ENCODE data around the gene ZDHHC6.
"Not testable (repeated sequence)": the region's sequence is repeated elsewhere in the genome, so short reads cannot be mapped to it uniquely, and the experiment has no call there.

ZDHHC6 gene, protein sequence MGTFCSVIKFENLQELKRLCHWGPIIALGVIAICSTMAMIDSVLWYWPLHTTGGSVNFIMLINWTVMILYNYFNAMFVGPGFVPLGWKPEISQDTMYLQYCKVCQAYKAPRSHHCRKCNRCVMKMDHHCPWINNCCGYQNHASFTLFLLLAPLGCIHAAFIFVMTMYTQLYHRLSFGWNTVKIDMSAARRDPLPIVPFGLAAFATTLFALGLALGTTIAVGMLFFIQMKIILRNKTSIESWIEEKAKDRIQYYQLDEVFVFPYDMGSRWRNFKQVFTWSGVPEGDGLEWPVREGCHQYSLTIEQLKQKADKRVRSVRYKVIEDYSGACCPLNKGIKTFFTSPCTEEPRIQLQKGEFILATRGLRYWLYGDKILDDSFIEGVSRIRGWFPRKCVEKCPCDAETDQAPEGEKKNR

DNA sequence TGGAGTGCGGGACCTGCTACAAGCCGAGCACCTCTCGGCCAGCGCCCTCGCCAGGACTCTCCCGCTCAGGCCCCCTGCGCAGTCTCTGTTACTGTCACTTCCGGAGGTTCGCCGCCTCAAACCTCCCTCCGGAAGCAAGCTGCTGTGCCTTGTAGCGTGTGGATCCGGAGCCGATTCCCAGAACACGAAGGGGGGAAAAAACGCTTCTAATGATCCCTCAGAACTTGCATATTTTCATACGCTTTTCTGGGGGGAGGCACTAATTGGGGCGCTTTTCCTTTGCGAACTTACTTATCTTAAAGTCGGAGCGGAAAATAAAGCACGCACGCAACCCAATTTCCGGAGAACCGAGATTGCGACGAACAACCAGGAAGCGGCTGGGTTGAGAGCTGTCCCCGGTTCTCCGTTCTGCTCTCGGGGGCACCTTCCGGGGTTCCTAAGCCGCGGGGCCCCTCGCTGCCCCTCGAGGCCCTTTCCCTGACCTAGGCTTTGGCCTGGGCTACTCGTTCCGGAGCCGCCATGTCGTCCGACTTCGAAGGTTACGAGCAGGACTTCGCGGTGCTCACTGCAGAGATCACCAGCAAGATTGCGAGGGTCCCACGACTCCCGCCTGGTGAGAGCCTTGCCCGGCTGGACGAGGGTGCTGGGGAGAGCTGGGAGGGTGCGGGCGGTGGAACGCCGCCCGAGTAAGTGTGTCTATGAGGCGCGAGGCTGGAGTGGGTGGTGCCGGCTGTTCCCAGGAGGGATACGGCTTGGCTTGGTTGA, at the start of gene ZDHHC6, which contains the start of gene VTI1A:
ZDHHC6 (minus strand) TSS at position 60 of the 765 bp plus-strand sequence. CDS start 1,478 bp downstream, outside the sequence.
VTI1A (plus strand) TSS at position 361 of the 765 bp plus-strand sequence; CDS start at position 520, 159 bp downstream.
- peak within 1 kb of the TSS; percentile 99 for H3K27ac Mint-ChIP-seq
- H3K4me1 Mint-ChIP-seq (ENCODE audit: low read depth), result peaks cover 32% of the 10 kb centered on the region
- peaks cover 48% of the 10 kb centered on the region for H3K36me3 Mint-ChIP-seq (ENCODE audit: low read depth)
- peak within 1 kb of the TSS; percentile 83 for H3K4me3 Mint-ChIP-seq
- intact Hi-C loops (cut with micrococcal nuclease), result loop anchor here (5.0 kb wide), 1 partner anchor 265 kb away; the partner anchor contains the start of gene GPAM
- H3K27me3 Mint-ChIP-seq, result no peaks in the 10 kb centered on the region
- H3K9me3 Mint-ChIP-seq, result no peaks in the 10 kb centered on the region

- Mint-ChIP-seq H3K4me1 (ENCODE audit: low read depth) (no peaks in the 10 kb centered on the region), H3K36me3 (ENCODE audit: low read depth) (no peaks in the 10 kb centered on the region), H3K27ac (no peak overlapping the region), H3K4me3 (no peak overlapping the region), H3K9me3 (no peaks in the 10 kb centered on the region), H3K27me3 (no peaks in the 10 kb centered on the region)
- intact Hi-C loops (cut with micrococcal nuclease), result no loop called here
Observed at GRCh38 chr10:112492736-112493135, 46.0 kb upstream of the ZDHHC6 start.

- Mint-ChIP-seq H3K27me3 (no peaks in the 10 kb centered on the region), H3K36me3 (ENCODE audit: low read depth) (no peaks in the 10 kb centered on the region), H3K4me1 (ENCODE audit: low read depth) (no peaks in the 10 kb centered on the region), H3K4me3 (no peak overlapping the region), H3K9me3 (no peaks in the 10 kb centered on the region), H3K27ac (no peak overlapping the region)
- intact Hi-C loops (cut with micrococcal nuclease), result no loop called here
Observed at GRCh38 chr10:112491144-112491543, 44.4 kb upstream of the ZDHHC6 start.

- Mint-ChIP-seq H3K36me3 (ENCODE audit: low read depth) (no peaks in the 10 kb centered on the region), H3K9me3 (no peaks in the 10 kb centered on the region), H3K27me3 (no peaks in the 10 kb centered on the region), H3K4me3 (no peak overlapping the region), H3K4me1 (ENCODE audit: low read depth) (no peaks in the 10 kb centered on the region), H3K27ac (no peak overlapping the region)
- intact Hi-C loops (cut with micrococcal nuclease), result no loop called here
Observed at GRCh38 chr10:112490545-112490944, 43.8 kb upstream of the ZDHHC6 start.

GRCh38 chr10:112487964-112488363, 41.2 kb upstream of the ZDHHC6 start:
- H3K4me1 Mint-ChIP-seq (ENCODE audit: low read depth), result no peaks in the 10 kb centered on the region
- intact Hi-C loops (cut with micrococcal nuclease), result no loop called here
- no peaks in the 10 kb centered on the region for H3K27me3 Mint-ChIP-seq
- H3K27ac Mint-ChIP-seq, result no peak overlapping the region
- no peaks in the 10 kb centered on the region for H3K9me3 Mint-ChIP-seq
- peaks cover 6% of the 10 kb centered on the region for H3K36me3 Mint-ChIP-seq (ENCODE audit: low read depth)
- no peak overlapping the region for H3K4me3 Mint-ChIP-seq

- Mint-ChIP-seq H3K4me1 (ENCODE audit: low read depth) (peaks cover 6% of the 10 kb centered on the region), H3K27me3 (no peaks in the 10 kb centered on the region), H3K27ac (no peak overlapping the region), H3K36me3 (ENCODE audit: low read depth) (peaks cover 6% of the 10 kb centered on the region), H3K4me3 (no peak overlapping the region), H3K9me3 (no peaks in the 10 kb centered on the region)
- intact Hi-C loops (cut with micrococcal nuclease), result no loop called here
Observed at GRCh38 chr10:112484399-112484798, 37.7 kb upstream of the ZDHHC6 start.

- Mint-ChIP-seq H3K27ac (no peak overlapping the region), H3K4me3 (no peak overlapping the region), H3K36me3 (ENCODE audit: low read depth) (peaks cover 6% of the 10 kb centered on the region), H3K27me3 (no peaks in the 10 kb centered on the region), H3K4me1 (ENCODE audit: low read depth) (peaks cover 6% of the 10 kb centered on the region), H3K9me3 (no peaks in the 10 kb centered on the region)
- intact Hi-C loops (cut with micrococcal nuclease), result no loop called here
Observed at GRCh38 chr10:112481602-112482001, 34.9 kb upstream of the ZDHHC6 start.

DNA sequence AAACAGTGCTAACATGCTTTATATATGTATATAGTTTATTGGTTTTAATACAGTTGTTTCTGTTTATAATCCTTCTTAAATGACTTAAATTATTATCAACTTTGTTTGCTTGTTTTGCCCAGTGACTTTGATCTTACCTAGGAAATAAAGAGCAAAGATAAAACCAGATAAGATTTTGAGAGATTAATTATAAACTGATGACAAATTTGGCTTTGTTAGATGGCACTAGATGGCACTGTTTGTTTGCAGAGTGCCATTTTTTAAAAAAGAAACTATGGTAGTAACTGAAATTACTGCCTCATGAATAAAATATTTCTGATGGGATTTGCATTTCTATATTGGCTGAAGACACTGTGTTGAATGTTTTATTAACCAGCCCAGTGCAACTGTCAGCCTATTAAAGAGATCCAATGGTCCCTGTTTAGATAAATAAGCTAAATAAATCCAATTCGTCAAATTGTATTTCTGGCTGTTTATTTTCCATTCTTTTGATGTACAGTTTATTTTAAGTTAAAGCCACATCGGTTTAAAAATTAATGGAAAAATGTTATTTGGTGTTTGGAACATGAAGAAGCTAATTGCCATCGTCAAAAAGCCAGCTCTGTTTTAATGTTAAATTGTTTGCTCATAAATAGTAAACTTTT, 29.0 kb upstream of the ZDHHC6 start:
- no peaks in the 10 kb centered on the region for H3K27me3 Mint-ChIP-seq
- peaks cover 17% of the 10 kb centered on the region for H3K36me3 Mint-ChIP-seq (ENCODE audit: low read depth)
- peaks cover 6% of the 10 kb centered on the region for H3K4me1 Mint-ChIP-seq (ENCODE audit: low read depth)
- no peak overlapping the region for H3K4me3 Mint-ChIP-seq
- no peak overlapping the region for H3K27ac Mint-ChIP-seq
- H3K9me3 Mint-ChIP-seq, result no peaks in the 10 kb centered on the region
- intact Hi-C loops (cut with micrococcal nuclease), result loop anchor here (5.0 kb wide), 1 partner anchor 912 kb away; no protein-coding TSS in a partner anchor

- peaks cover 51% of the 10 kb centered on the region for H3K36me3 Mint-ChIP-seq (ENCODE audit: low read depth)
- H3K27ac Mint-ChIP-seq, result no peak overlapping the region
- intact Hi-C loops (cut with micrococcal nuclease), result no loop called here
- no peaks in the 10 kb centered on the region for H3K27me3 Mint-ChIP-seq
- H3K9me3 Mint-ChIP-seq, result no peaks in the 10 kb centered on the region
- H3K4me3 Mint-ChIP-seq, result no peak overlapping the region
- no peaks in the 10 kb centered on the region for H3K4me1 Mint-ChIP-seq (ENCODE audit: low read depth)
Observed at GRCh38 chr10:112471878-112472487, 25.3 kb upstream of the ZDHHC6 start.

DNA sequence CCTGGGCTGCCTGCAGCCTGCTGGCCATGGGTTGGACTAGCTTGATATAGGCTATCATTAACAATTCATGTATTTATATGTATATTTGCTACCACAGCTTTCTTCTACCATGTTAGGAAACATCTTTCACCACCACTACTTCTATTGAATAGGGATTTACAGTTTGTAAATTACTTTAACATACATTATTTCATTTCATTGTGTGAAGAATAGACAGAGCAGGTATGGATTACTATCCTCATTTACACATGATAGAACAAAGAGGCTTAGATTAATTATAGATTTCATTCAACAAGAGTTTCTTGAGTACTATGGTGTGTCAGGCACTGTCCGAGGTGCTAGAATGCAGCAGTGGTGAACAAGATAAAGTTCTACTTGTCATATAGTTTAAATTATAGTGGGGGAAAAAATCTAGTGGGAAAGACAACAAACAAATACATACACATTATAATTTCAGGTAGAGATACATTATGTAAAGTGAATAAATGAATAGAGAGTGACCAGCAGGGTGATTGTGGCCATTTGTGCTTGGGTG, 20.9 kb upstream of the ZDHHC6 start:
- H3K36me3 Mint-ChIP-seq (ENCODE audit: low read depth), result peaks cover 73% of the 10 kb centered on the region
- no peaks in the 10 kb centered on the region for H3K27me3 Mint-ChIP-seq
- no peak overlapping the region for H3K4me3 Mint-ChIP-seq
- no peaks in the 10 kb centered on the region for H3K9me3 Mint-ChIP-seq
- intact Hi-C loops (cut with micrococcal nuclease), result no loop called here
- no peak overlapping the region for H3K27ac Mint-ChIP-seq
- no peaks in the 10 kb centered on the region for H3K4me1 Mint-ChIP-seq (ENCODE audit: low read depth)

DNA sequence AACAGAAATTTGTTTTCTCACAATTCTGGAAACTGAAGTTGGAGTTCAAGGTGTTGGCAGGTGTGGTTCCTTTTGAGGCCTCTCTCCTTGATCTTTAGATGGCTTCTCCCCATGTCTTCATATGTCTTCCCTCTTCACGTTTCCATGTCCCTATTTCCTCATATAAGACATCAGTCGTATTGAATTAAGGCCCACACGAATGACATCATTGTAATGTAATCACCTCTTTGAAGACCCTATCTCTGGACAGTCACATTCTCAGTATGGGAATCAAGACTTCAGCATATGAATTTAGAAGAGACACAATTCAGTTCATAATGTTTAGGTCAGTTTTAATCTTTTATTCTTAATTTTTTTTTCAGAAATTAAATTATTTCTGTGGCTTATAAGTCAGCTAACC, 20.1 kb upstream of the ZDHHC6 start:
- Mint-ChIP-seq H3K9me3 (no peaks in the 10 kb centered on the region), H3K27ac (no peak overlapping the region), H3K36me3 (ENCODE audit: low read depth) (peaks cover 76% of the 10 kb centered on the region), H3K4me3 (no peak overlapping the region), H3K4me1 (ENCODE audit: low read depth) (no peaks in the 10 kb centered on the region), H3K27me3 (no peaks in the 10 kb centered on the region)
- intact Hi-C loops (cut with micrococcal nuclease), result no loop called here

DNA sequence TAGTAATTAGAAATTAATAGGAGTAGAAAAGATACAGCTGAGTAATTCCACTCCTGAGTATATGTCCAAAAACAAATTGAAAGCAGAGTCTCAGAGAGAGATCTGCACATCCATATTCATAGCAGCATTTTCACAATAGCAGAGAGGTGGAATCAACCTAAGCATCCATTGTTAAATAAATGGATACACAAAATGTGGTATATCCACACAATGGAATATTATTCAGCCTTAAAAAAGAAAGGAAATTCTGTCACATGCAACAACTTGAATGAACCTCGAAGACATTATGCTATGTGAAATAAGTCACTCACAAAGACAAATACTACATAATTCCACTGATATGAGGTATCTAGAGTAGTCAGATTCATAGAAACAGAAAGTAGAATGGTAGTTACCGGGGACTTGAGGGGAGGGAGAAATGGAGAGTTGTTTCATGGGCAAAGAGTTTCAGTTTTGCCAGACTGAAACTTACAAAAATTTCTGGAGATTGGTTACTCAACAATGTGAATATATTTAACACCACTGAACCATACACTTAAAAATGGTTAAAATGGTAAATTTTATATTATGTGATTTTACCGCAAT, 18.7 kb upstream of the ZDHHC6 start:
- Mint-ChIP-seq H3K9me3 (no peaks in the 10 kb centered on the region), H3K4me3 (no peak overlapping the region), H3K4me1 (ENCODE audit: low read depth) (no peaks in the 10 kb centered on the region), H3K27ac (no peak overlapping the region), H3K27me3 (no peaks in the 10 kb centered on the region), H3K36me3 (ENCODE audit: low read depth) (peaks cover 79% of the 10 kb centered on the region)
- intact Hi-C loops (cut with micrococcal nuclease), result no loop called here

DNA sequence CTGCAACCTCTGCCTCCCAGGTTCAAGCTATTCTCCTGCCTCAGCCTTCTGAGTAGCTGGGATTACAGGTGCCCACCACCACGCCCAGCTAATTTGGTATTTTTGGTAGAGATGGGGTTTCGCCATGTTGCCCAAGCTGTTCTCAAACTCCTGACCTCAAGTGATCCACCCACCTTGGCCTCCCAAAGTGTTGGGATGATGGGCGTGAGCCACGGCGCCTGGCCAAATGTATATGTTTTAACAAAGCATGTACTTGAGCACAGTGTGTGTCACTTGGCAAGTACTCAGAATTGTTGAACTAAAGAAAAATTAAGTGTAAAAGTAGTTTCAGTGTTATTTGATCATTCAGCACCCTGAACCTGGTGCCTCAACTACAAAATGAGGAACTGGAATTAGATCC, 17.4 kb upstream of the ZDHHC6 start:
- intact Hi-C loops (cut with micrococcal nuclease); H3K27me3 Mint-ChIP-seq; H3K27ac Mint-ChIP-seq; H3K9me3 Mint-ChIP-seq; H3K4me1 Mint-ChIP-seq (ENCODE audit: low read depth); H3K4me3 Mint-ChIP-seq: not testable (repeated sequence)
- peaks cover 66% of the 10 kb centered on the region for H3K36me3 Mint-ChIP-seq (ENCODE audit: low read depth)
